HL-60 (cell line): Measurements from ENCODE around the gene PTPRK.

Source experiments
- DNase-seq, 2 experiments: peaks; one replicate each; pipeline ENCODE4 v3.0.0-alpha.2; 2010 to 2020; ENCODE audit warnings: low read depth in 1 of 2, low spot score in 1 of 2
- H3K27ac ChIP-seq: fragments of 250-450 bp; sonication (Bioruptor Pico); replicated peaks from 2 replicates; pipeline ENCODE4 v1.5.1; 2020; ENCODE audit warnings: mild to moderate bottlenecking, moderate library complexity
- H3K27me3 ChIP-seq: fragments of 250-450 bp; sonication (Bioruptor Pico); 2 replicates; pipeline ENCODE4 v1.5.1; 2021; ENCODE audit warnings: mild to moderate bottlenecking, moderate library complexity; ENCODE audit not compliant: insufficient read depth, poor library complexity, severe bottlenecking
- H3K4me3 ChIP-seq: replicated peaks from 2 replicates; pipeline ENCODE4 v1.5.1; 2011; ENCODE audit warnings: mild to moderate bottlenecking, control low read depth, low read length; ENCODE audit not compliant: insufficient read depth
- GABPA ChIP-seq: IDR thresholded peaks from 2 replicates; pipeline ENCODE4 v1.6.1; 2012; ENCODE audit warnings: low read depth
- POLR2AphosphoS5 ChIP-seq: IDR thresholded peaks from 2 replicates; pipeline ENCODE4 v1.6.1; 2012; ENCODE audit warnings: low read depth
- SPI1 ChIP-seq: IDR thresholded peaks from 2 replicates; pipeline ENCODE4 v1.6.1; 2012; ENCODE audit warnings: low read depth, mild to moderate bottlenecking, borderline replicate concordance
- TF ChIP-seq, protein P1 (sequence below): IDR thresholded peaks from one replicate; pipeline ENCODE4 v1.5.1; 2011; ENCODE audit warnings: low read length, control low read depth, inconsistent platforms; ENCODE audit not compliant: insufficient read depth
- TF ChIP-seq, protein P2 (sequence below): IDR thresholded peaks from 2 replicates; pipeline ENCODE4 v1.6.1; 2012; ENCODE audit warnings: low read depth; ENCODE audit not compliant: insufficient replicate concordance

PTPRK gene

DNA sequence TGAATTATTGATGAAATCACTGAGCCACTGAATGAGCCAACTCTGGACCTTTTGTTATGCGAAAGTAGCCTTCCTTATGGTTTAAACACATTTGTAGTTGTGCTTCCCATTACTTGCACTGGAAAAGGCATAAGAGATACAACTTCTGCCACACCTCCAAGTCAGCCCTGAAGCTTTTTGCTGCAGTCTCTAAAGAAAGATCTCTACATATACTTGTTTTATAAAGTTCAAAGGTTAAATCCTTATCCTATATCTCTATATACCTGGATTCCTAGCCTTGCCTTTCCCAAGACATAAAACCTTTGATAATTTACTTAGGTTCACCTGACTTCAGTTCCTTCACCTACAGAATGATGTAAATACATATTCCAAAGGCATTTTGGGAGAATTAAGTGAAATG, 132.0 kb downstream of the PTPRK start:
- no peaks in the 10 kb centered on the region for H3K27me3 ChIP-seq
- no peak for DNase-seq
- TF ChIP-seq SPI1 (no peak), GABPA (no peak), POLR2AphosphoS5 (no peak)
- TF ChIP-seq, protein P1, sequence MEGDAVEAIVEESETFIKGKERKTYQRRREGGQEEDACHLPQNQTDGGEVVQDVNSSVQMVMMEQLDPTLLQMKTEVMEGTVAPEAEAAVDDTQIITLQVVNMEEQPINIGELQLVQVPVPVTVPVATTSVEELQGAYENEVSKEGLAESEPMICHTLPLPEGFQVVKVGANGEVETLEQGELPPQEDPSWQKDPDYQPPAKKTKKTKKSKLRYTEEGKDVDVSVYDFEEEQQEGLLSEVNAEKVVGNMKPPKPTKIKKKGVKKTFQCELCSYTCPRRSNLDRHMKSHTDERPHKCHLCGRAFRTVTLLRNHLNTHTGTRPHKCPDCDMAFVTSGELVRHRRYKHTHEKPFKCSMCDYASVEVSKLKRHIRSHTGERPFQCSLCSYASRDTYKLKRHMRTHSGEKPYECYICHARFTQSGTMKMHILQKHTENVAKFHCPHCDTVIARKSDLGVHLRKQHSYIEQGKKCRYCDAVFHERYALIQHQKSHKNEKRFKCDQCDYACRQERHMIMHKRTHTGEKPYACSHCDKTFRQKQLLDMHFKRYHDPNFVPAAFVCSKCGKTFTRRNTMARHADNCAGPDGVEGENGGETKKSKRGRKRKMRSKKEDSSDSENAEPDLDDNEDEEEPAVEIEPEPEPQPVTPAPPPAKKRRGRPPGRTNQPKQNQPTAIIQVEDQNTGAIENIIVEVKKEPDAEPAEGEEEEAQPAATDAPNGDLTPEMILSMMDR = no peak
- TF ChIP-seq, protein P2, sequence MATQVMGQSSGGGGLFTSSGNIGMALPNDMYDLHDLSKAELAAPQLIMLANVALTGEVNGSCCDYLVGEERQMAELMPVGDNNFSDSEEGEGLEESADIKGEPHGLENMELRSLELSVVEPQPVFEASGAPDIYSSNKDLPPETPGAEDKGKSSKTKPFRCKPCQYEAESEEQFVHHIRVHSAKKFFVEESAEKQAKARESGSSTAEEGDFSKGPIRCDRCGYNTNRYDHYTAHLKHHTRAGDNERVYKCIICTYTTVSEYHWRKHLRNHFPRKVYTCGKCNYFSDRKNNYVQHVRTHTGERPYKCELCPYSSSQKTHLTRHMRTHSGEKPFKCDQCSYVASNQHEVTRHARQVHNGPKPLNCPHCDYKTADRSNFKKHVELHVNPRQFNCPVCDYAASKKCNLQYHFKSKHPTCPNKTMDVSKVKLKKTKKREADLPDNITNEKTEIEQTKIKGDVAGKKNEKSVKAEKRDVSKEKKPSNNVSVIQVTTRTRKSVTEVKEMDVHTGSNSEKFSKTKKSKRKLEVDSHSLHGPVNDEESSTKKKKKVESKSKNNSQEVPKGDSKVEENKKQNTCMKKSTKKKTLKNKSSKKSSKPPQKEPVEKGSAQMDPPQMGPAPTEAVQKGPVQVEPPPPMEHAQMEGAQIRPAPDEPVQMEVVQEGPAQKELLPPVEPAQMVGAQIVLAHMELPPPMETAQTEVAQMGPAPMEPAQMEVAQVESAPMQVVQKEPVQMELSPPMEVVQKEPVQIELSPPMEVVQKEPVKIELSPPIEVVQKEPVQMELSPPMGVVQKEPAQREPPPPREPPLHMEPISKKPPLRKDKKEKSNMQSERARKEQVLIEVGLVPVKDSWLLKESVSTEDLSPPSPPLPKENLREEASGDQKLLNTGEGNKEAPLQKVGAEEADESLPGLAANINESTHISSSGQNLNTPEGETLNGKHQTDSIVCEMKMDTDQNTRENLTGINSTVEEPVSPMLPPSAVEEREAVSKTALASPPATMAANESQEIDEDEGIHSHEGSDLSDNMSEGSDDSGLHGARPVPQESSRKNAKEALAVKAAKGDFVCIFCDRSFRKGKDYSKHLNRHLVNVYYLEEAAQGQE = no peak
- no peak overlapping the region for H3K4me3 ChIP-seq
- no peak overlapping the region for H3K27ac ChIP-seq

DNA sequence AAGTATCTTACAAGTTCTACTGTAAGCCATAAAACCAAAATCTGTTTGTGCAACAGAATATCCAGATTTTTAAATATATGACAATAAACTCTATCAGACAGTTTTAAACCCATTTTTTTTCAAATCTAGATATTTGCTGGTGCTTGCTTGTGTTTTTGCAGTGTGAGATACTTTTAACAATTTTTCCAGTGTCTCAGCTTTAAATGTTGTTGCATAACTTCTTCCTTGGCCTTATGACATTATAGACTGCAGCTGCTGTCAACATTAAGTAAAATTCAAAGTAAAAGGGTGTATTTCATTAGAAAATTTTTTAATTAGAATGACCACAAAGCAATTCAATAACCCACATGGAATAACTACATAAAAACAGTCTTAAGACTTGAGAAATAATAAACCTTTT, 139.5 kb downstream of the PTPRK start:
- no peak overlapping the region for H3K4me3 ChIP-seq
- no peak for TF ChIP-seq SPI1
- TF ChIP-seq, protein P1 = no peak
- TF ChIP-seq POLR2AphosphoS5 = no peak
- TF ChIP-seq GABPA = no peak
- TF ChIP-seq, protein P2 = no peak
- no peak for DNase-seq
- H3K27ac ChIP-seq = no peak overlapping the region
- no peaks in the 10 kb centered on the region for H3K27me3 ChIP-seq

DNA sequence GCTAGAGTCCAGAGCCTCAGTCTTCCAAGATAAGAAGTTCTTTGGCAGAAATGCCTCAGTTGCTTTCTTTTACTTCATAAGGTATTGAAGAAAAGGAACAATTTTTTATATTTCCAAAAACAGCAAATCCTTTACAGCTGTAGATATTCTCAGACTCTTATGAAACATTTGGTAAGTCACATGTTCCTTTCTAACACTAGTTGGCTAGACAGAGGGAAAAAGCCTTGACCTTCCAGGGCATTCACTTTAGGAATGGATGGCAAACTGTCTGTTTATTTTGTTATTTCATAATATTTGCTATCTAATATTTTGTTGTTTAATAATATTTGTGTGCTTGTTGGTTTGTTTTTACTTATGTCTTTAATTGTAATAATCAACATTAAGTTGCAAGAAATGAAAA, 140.8 kb downstream of the PTPRK start:
- TF ChIP-seq SPI1 = no peak
- TF ChIP-seq GABPA = no peak
- no peak for TF ChIP-seq POLR2AphosphoS5
- TF ChIP-seq, protein P2 = no peak
- TF ChIP-seq, protein P1 = no peak
- Histone ChIP-seq H3K4me3 (no peak overlapping the region), H3K27ac (no peak overlapping the region), H3K27me3 (no peaks in the 10 kb centered on the region)
- DNase-seq = no peak
